ENCODE measurements around the gene VPS35. TPM values are rescaled to one million over a fixed set of nuclear protein-coding genes. Genes with fewer than 3 reads are reported as not detected.

Gene VPS35
- 128 and 132 TPM in 2 replicates for total RNA-seq
- long read RNA-seq, full-length matches to known transcripts = 837 of 1,108 reads
- long read RNA-seq, partial matches to known transcripts = 194 of 1,108 reads
- long read RNA-seq, other reads (novel, unspliced or antisense) = 77 of 1,108 reads

DNA sequence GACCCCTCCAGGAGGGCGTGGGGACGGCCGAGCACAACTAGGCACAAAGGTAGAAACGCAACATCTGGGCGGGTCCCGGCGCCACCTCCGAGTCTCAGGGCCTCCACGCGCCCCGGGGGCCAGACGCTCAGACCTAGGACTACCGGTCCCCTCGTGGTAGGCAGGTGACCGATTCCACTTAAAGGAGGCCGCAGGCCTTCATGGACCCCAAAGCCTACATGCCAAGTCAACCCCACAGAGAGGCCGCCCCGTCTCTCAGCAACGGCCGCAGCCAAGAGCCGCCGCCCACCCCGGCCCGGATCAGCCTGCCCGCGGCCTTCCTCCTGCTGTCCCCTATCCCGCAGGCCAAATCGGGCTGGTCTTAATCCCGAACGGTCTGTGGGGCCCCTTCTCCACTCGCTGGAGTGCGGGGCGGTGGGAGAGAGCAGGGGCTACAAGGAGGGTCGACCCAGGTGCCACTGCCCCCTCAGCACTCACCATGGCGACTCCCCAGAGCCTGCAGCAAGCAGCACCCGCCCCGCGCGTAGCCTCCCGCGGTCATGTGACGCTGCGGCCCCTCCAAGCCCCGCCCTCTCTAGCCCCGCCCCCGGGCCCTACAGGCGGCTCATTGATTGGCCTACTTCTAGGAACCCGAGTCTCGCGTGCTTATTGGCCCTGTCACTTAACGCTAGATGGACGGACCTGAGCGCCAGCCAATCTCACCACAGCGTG, at the start of gene VPS35:
TSS of gene VPS35 (minus strand) at position 525 of the 711 bp plus-strand sequence. CDS start at position 480, 45 bp downstream.
- Mint-ChIP-seq H3K4me3 (ENCODE audit: low read depth) (no peak within 1 kb of the TSS), H3K4me1 (ENCODE audit: low read depth) (peaks cover 44% of the 10 kb centered on the region), H3K27me3 (no peaks in the 10 kb centered on the region), H3K27ac (no peak within 1 kb of the TSS), H3K9me3 (ENCODE audit: low read depth) (no peaks in the 10 kb centered on the region), H3K36me3 (ENCODE audit: insufficient read depth) (peaks cover 4% of the 10 kb centered on the region)
- TF ChIP-seq, protein P1, sequence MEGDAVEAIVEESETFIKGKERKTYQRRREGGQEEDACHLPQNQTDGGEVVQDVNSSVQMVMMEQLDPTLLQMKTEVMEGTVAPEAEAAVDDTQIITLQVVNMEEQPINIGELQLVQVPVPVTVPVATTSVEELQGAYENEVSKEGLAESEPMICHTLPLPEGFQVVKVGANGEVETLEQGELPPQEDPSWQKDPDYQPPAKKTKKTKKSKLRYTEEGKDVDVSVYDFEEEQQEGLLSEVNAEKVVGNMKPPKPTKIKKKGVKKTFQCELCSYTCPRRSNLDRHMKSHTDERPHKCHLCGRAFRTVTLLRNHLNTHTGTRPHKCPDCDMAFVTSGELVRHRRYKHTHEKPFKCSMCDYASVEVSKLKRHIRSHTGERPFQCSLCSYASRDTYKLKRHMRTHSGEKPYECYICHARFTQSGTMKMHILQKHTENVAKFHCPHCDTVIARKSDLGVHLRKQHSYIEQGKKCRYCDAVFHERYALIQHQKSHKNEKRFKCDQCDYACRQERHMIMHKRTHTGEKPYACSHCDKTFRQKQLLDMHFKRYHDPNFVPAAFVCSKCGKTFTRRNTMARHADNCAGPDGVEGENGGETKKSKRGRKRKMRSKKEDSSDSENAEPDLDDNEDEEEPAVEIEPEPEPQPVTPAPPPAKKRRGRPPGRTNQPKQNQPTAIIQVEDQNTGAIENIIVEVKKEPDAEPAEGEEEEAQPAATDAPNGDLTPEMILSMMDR (IDR thresholded peaks at IDR 0.05; ENCODE audit: unreplicated experiment) = peak; percentile 67
- peak; percentile 100 for DNase-seq (ENCODE audit: low spot score, unreplicated experiment)

DNA sequence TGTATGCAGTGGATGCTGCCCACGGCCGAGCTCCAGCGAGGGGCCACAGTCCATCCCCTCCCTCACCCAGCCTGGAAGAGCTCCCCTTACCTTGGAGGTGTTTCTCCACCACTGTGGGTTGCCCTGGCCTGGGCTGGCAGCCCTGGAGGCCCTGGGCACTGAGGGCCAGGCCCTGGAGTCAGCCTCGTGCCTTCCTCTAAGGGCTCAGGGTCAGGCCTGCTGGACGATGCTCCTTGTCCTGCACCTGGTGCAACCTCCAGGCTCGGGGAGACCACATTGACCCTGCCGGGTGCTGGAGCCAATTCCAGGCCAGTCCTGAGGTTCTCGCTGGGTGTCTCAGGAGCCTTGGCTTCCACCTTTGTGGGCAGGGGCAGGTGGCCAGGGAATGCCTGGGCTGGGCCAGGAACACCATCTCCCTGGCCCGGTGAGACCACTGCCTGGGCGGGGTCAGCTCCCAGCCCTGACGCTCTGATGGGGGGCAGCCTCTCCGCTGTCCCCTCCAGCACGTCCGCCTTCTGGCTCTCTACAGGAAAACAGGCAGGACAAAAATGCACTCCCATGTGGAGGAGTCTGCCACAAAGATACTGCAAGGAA, 48.7 kb upstream of the VPS35 start:
- no peak for DNase-seq (ENCODE audit: low spot score, unreplicated experiment)
- H3K9me3 Mint-ChIP-seq (ENCODE audit: low read depth) = no peaks in the 10 kb centered on the region
- H3K4me1 Mint-ChIP-seq (ENCODE audit: low read depth) = peaks cover 3% of the 10 kb centered on the region
- H3K27me3 Mint-ChIP-seq = no peaks in the 10 kb centered on the region
- TF ChIP-seq, protein P1 (IDR thresholded peaks at IDR 0.05; ENCODE audit: unreplicated experiment) = no peak
- H3K4me3 Mint-ChIP-seq (ENCODE audit: low read depth) = no peak overlapping the region
- no peak overlapping the region for H3K27ac Mint-ChIP-seq
- no peaks in the 10 kb centered on the region for H3K36me3 Mint-ChIP-seq (ENCODE audit: insufficient read depth)

DNA sequence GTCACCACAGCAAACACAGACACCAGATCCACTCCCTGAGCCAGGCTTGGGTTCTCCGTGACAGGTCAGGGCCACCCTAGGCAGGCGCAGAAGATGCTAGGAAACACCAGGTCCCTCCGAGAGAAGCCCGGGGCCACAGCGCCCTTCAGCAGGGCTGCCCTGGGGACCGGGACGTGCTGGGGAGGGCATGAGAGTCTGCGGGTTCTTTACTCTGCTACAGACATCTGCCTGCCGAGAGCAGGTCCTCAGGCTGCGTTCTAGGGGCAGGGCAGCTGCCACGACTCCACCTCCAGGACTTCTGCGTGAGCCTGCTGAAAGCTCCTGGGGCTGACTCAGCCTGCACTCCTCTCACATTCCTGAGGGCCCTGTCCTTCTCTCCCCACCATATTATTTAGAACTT, 47.7 kb upstream of the VPS35 start:
- TF ChIP-seq, protein P1 (IDR thresholded peaks at IDR 0.05; ENCODE audit: unreplicated experiment) = no peak
- Mint-ChIP-seq H3K36me3 (ENCODE audit: insufficient read depth) (no peaks in the 10 kb centered on the region), H3K4me1 (ENCODE audit: low read depth) (peaks cover 3% of the 10 kb centered on the region), H3K4me3 (ENCODE audit: low read depth) (no peak overlapping the region), H3K27ac (no peak overlapping the region), H3K27me3 (no peaks in the 10 kb centered on the region), H3K9me3 (ENCODE audit: low read depth) (no peaks in the 10 kb centered on the region)
- DNase-seq (ENCODE audit: low spot score, unreplicated experiment) = no peak

DNA sequence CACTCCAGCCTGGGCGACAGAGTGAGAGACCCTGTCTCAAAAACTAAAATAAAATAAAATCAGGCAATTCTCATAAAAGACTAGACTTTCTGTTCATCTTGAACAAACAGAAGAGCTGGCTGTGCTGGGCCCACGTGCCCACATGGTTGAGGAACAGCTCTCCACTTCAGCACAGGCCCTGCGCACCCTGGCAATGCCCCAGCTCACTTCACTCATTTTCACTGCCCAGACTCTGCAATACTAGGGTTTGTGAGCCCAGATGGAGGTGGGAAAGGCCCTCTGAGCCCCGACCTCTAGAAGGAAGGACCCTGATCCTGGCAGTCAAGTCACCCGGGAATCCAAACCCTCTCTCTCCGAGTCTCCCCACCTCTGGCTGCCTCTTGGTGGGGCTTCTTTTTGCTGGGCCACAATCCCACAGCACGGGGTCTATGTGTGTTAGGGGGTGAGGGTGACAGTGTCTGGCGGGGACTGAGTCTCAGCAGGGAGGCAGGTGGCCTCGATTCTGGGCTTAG, 44.4 kb upstream of the VPS35 start:
- TF ChIP-seq, protein P1 (IDR thresholded peaks at IDR 0.05; ENCODE audit: unreplicated experiment) = no peak
- H3K36me3 Mint-ChIP-seq (ENCODE audit: insufficient read depth) = no peaks in the 10 kb centered on the region
- no peaks in the 10 kb centered on the region for H3K27me3 Mint-ChIP-seq
- no peaks in the 10 kb centered on the region for H3K9me3 Mint-ChIP-seq (ENCODE audit: low read depth)
- H3K4me3 Mint-ChIP-seq (ENCODE audit: low read depth) = no peak overlapping the region
- H3K27ac Mint-ChIP-seq = no peak overlapping the region
- no peak for DNase-seq (ENCODE audit: low spot score, unreplicated experiment)
- H3K4me1 Mint-ChIP-seq (ENCODE audit: low read depth) = no peaks in the 10 kb centered on the region

DNA sequence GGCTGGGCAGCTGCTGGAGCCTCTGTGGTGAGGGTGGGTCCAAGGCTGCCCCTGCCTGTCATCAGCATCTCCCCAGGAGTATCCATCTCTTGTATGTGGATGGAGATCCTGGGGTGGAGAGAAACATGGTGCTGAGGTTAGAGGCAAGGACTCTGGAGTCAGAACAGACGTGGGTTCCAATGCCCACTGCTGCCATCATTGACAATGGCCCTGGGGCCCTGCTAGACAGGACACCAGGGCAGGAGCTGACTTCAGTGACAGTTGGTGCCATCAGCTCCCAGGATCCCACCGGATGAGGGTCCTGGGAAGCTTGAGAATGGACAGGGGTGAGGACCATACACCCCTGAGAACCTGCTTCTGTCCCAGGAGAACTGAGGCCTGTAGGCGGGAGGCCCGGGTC, 43.6 kb upstream of the VPS35 start:
- Mint-ChIP-seq H3K36me3 (ENCODE audit: insufficient read depth) (no peaks in the 10 kb centered on the region), H3K4me1 (ENCODE audit: low read depth) (no peaks in the 10 kb centered on the region), H3K9me3 (ENCODE audit: low read depth) (no peaks in the 10 kb centered on the region), H3K27ac (no peak overlapping the region), H3K4me3 (ENCODE audit: low read depth) (no peak overlapping the region), H3K27me3 (no peaks in the 10 kb centered on the region)
- no peak for DNase-seq (ENCODE audit: low spot score, unreplicated experiment)
- TF ChIP-seq, protein P1 (IDR thresholded peaks at IDR 0.05; ENCODE audit: unreplicated experiment) = no peak
